SU-DHL-6 (cell line): ENCODE results near the gene TANGO6.

ENCODE experiments used
- EZH2phosphoT487 ChIP-seq: fragments of 200-600 bp; sonication (generic), shearing (Covaris generic); conservative IDR thresholded peaks from 2 replicates; pipeline ENCODE4 v1.6.1; 2018; ENCODE audit warnings: mild to moderate bottlenecking, antibody characterized with exemption, low read length, moderate library complexity, mixed read lengths
- TF ChIP-seq, protein P1 (sequence below): fragments of 200-600 bp; sonication (generic); IDR thresholded peaks from one replicate; pipeline ENCODE4 v1.5.1; 2017; ENCODE audit warnings: antibody characterized with exemption, mild to moderate bottlenecking, low read length, moderate library complexity; ENCODE audit not compliant: insufficient read depth, poor library complexity, severe bottlenecking

GRCh38 chr16:68991075-68991474, 147.7 kb downstream of the TANGO6 start:
- TF ChIP-seq, protein P1, sequence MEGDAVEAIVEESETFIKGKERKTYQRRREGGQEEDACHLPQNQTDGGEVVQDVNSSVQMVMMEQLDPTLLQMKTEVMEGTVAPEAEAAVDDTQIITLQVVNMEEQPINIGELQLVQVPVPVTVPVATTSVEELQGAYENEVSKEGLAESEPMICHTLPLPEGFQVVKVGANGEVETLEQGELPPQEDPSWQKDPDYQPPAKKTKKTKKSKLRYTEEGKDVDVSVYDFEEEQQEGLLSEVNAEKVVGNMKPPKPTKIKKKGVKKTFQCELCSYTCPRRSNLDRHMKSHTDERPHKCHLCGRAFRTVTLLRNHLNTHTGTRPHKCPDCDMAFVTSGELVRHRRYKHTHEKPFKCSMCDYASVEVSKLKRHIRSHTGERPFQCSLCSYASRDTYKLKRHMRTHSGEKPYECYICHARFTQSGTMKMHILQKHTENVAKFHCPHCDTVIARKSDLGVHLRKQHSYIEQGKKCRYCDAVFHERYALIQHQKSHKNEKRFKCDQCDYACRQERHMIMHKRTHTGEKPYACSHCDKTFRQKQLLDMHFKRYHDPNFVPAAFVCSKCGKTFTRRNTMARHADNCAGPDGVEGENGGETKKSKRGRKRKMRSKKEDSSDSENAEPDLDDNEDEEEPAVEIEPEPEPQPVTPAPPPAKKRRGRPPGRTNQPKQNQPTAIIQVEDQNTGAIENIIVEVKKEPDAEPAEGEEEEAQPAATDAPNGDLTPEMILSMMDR: no peak
- TF ChIP-seq EZH2phosphoT487: no peak
